ENCODE measurements around the gene SMKR1.

GRCh38 chr7:129499999-129500398 is 2.3 kb upstream of the SMKR1 start:
- TF ChIP-seq CTCF (IDR thresholded peaks at IDR 0.05 in 2 of 3, conservative IDR thresholded peaks at IDR 0.05 in 1 of 3; ENCODE audit: borderline replicate concordance in 1 of 3, insufficient read depth in 1 of 3, low read depth in 2 of 3, low read length in 2 of 3) (no peak), RAD21 (IDR thresholded peaks at IDR 0.05; ENCODE audit: low read depth) (no peak), EZH2 (IDR thresholded peaks at IDR 0.05) (no peak), MAX (IDR thresholded peaks at IDR 0.05) (no peak), YY1 (IDR thresholded peaks at IDR 0.05; ENCODE audit: extremely low read depth, insufficient replicate concordance, low read depth, low read length) (no peak), POLR2A (IDR thresholded peaks at IDR 0.05; ENCODE audit: borderline replicate concordance, extremely low read depth, insufficient read depth, insufficient read length) (no peak), EZH2phosphoT487 (IDR thresholded peaks at IDR 0.05; ENCODE audit: borderline replicate concordance) (no peak), REST (IDR thresholded peaks at IDR 0.05; ENCODE audit: low read depth) (no peak), SP1 (IDR thresholded peaks at IDR 0.05; ENCODE audit: low read depth) (no peak), EGR1 (IDR thresholded peaks at IDR 0.05; ENCODE audit: low read depth) (no peak), FOSL1 (IDR thresholded peaks at IDR 0.05; ENCODE audit: low read depth) (no peak)
- TF ChIP-seq, protein P1, sequence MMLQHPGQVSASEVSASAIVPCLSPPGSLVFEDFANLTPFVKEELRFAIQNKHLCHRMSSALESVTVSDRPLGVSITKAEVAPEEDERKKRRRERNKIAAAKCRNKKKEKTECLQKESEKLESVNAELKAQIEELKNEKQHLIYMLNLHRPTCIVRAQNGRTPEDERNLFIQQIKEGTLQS (IDR thresholded peaks at IDR 0.05), result no peak

Measured in HCT116 (cell line).